NCI-H446 (cell line): ENCODE results near the gene SMG6.
A peak's percentile ranks its signal among the peaks of the same experiment; 100 is the strongest.

Experiments used
- DNase-seq, 2 experiments: peaks; one replicate each; lab custom pipeline; 2025; lab: John Stamatoyannopoulos, UW

Gene SMG6

GRCh38 chr17:2060385-2060658 lies 243.3 kb downstream of the SMG6 start:
- no peak for DNase-seq

GRCh38 chr17:2059547-2060384 lies 243.8 kb downstream of the SMG6 start:
- no peak for DNase-seq

GRCh38 chr17:2058586-2059546 lies 244.7 kb downstream of the SMG6 start:
- no peak for DNase-seq

GRCh38 chr17:2057760-2058585 lies 245.6 kb downstream of the SMG6 start:
- DNase-seq = no peak

- DNase-seq = no peak
These were observed 246.3 kb downstream of the SMG6 start for GRCh38 chr17:2057175-2057759.

- no peak for DNase-seq
These were observed 247.1 kb downstream of the SMG6 start for GRCh38 chr17:2056206-2057174.

GRCh38 chr17:2055292-2056205 lies 248.0 kb downstream of the SMG6 start:
- no peak for DNase-seq

- peak in 1 of 2 experiments; percentile 66 for DNase-seq
These were observed 248.9 kb downstream of the SMG6 start, which contains the start of gene HIC1 for GRCh38 chr17:2054512-2055291. Gene HIC1 (plus strand): TSS chr17:2055103. CDS start chr17:2056691, 1,588 bp downstream.

GRCh38 chr17:2054262-2054511 lies 249.4 kb downstream of the SMG6 start:
- DNase-seq = no peak

GRCh38 chr17:2053380-2054261 lies 250.0 kb downstream of the SMG6 start:
- DNase-seq = peak in 1 of 2 experiments; percentile 73

- DNase-seq = no peak
These were observed 251.5 kb downstream of the SMG6 start for GRCh38 chr17:2051933-2052559.

- DNase-seq = peak in 1 of 2 experiments; percentile 31
These were observed 252.3 kb downstream of the SMG6 start for GRCh38 chr17:2051061-2051932.

- DNase-seq = peak; percentile 62 to 87
These were observed 253.1 kb downstream of the SMG6 start for GRCh38 chr17:2050300-2051060.

- peak in 1 of 2 experiments; percentile 86 for DNase-seq
These were observed 254.0 kb downstream of the SMG6 start for GRCh38 chr17:2049333-2050299.
